ENCODE results near the gene NXNL1.
"Not testable (repeated sequence)": the region's sequence is repeated elsewhere in the genome, so short reads cannot be mapped to it uniquely, and the experiment has no call there.

Gene NXNL1

GRCh38 chr19:17486545-17487240 is 26.0 kb upstream of the NXNL1 start:
- DNase-seq, result no peak

GRCh38 chr19:17484520-17485185 is 23.9 kb upstream of the NXNL1 start:
- no peak for DNase-seq

- no peak for DNase-seq
These were observed 22.9 kb upstream of the NXNL1 start for GRCh38 chr19:17483605-17484002.

- DNase-seq, result no peak
These were observed 22.3 kb upstream of the NXNL1 start for GRCh38 chr19:17482877-17483604.

- DNase-seq, result no peak
These were observed 21.3 kb upstream of the NXNL1 start for GRCh38 chr19:17481986-17482385.

GRCh38 chr19:17479325-17479791 is 18.6 kb upstream of the NXNL1 start:
- no peak for DNase-seq

GRCh38 chr19:17475541-17476115 is 14.9 kb upstream of the NXNL1 start:
- DNase-seq, result no peak

- not testable (repeated sequence) for DNase-seq
These were observed 14.3 kb upstream of the NXNL1 start for GRCh38 chr19:17475011-17475540.

GRCh38 chr19:17473041-17473440 is 12.3 kb upstream of the NXNL1 start:
- no peak for DNase-seq

GRCh38 chr19:17471410-17472125 is 10.8 kb upstream of the NXNL1 start:
- no peak for DNase-seq

- peak; percentile 90 for DNase-seq
These were observed 9.5 kb upstream of the NXNL1 start, which contains the start of gene SLC27A1 for GRCh38 chr19:17470068-17470841. Gene SLC27A1 (plus strand): TSS chr19:17470524. CDS start chr19:17470541, 17 bp downstream.

GRCh38 chr19:17469481-17470067 is 8.8 kb upstream of the NXNL1 start:
- DNase-seq, result peak; percentile 89

- DNase-seq, result no peak
These were observed 8.4 kb upstream of the NXNL1 start for GRCh38 chr19:17469092-17469480.

GRCh38 chr19:17468302-17469091 is 7.8 kb upstream of the NXNL1 start:
- DNase-seq, result no peak

- no peak for DNase-seq
These were observed 7.0 kb upstream of the NXNL1 start for GRCh38 chr19:17467471-17468301.

- DNase-seq, result no peak
These were observed 5.7 kb upstream of the NXNL1 start for GRCh38 chr19:17466487-17466850.

GRCh38 chr19:17458970-17459369 is 1.8 kb downstream of the NXNL1 start:
- no peak for DNase-seq

- no peak for DNase-seq
These were observed 3.1 kb downstream of the NXNL1 start for GRCh38 chr19:17457616-17458015.

GRCh38 chr19:17456127-17456526 is 4.6 kb downstream of the NXNL1 start:
- no peak for DNase-seq
